ENCODE measurements around the gene GRB10. TPM values are rescaled to one million over a fixed set of nuclear protein-coding genes. Genes with fewer than 3 reads are reported as not detected.

Gene GRB10
- total and polyA plus RNA-seq, 2 experiments from 2014 or later, result 35.0 to 154 TPM

- Histone ChIP-seq H3K36me3 (ENCODE audit: insufficient read depth) (no peaks in the 10 kb centered on the region), H3F3A (replicated peaks; ENCODE audit: low read depth) (no peaks in the 10 kb centered on the region), H3K4me2 (0 out of 2 replicates have a peak overlapping the region, but pooled peaks have one; percentile 41), H4K20me1 (replicated peaks; ENCODE audit: insufficient read depth) (peaks cover 36% of the 10 kb centered on the region), H3K27ac (ENCODE audit: low read depth) (no peak overlapping the region), H3K4me1 (ENCODE audit: insufficient read depth) (peaks cover 32% of the 10 kb centered on the region), H3K27me3 (ENCODE audit: insufficient read depth) (no peaks in the 10 kb centered on the region), H3K79me2 (replicated peaks; ENCODE audit: insufficient read depth) (peaks cover 98% of the 10 kb centered on the region), H2AFZ (no peak overlapping the region), H3K4me3 (no peak overlapping the region), H3K9me2 (ENCODE audit: insufficient read depth) (peaks cover 13% of the 10 kb centered on the region; the same call in 1 of the 2 replicates)
- DNase-seq (ENCODE audit: low spot score) (no peak), ATAC-seq (no peak)
- no peaks in the 10 kb centered on the region; the same call in 2 of the 3 replicates for H3K9me3 Mint-ChIP-seq
- H3K4me1 Mint-ChIP-seq, result peaks cover 46% of the 10 kb centered on the region
- no peak overlapping the region for H3K27ac Mint-ChIP-seq
- peaks cover 10% of the 10 kb centered on the region for H3K36me3 Mint-ChIP-seq (ENCODE audit: low read depth)
- TF ChIP-seq ZNF331 (CRISPR knock-in tag; IDR thresholded peaks at IDR 0.05; ENCODE audit: low read depth) (no peak), EZH2 (IDR thresholded peaks at IDR 0.05; ENCODE audit: low read depth, unreplicated experiment) (no peak), STAT1 (IDR thresholded peaks at IDR 0.05; ENCODE audit: unreplicated experiment) (no peak), POLR2AphosphoS5 (IDR thresholded peaks at IDR 0.05; ENCODE audit: low read depth) (no peak), JUNB (IDR thresholded peaks at IDR 0.05; ENCODE audit: unreplicated experiment) (no peak), CREB1 (CRISPR knock-in tag; IDR thresholded peaks at IDR 0.05; ENCODE audit: low read depth) (no peak), ETS1 (IDR thresholded peaks at IDR 0.05) (no peak), NANOG (IDR thresholded peaks at IDR 0.05; ENCODE audit: borderline replicate concordance) (no peak), EZH2phosphoT487 (IDR thresholded peaks at IDR 0.05; ENCODE audit: unreplicated experiment) (no peak)
- TF ChIP-seq, protein P1, sequence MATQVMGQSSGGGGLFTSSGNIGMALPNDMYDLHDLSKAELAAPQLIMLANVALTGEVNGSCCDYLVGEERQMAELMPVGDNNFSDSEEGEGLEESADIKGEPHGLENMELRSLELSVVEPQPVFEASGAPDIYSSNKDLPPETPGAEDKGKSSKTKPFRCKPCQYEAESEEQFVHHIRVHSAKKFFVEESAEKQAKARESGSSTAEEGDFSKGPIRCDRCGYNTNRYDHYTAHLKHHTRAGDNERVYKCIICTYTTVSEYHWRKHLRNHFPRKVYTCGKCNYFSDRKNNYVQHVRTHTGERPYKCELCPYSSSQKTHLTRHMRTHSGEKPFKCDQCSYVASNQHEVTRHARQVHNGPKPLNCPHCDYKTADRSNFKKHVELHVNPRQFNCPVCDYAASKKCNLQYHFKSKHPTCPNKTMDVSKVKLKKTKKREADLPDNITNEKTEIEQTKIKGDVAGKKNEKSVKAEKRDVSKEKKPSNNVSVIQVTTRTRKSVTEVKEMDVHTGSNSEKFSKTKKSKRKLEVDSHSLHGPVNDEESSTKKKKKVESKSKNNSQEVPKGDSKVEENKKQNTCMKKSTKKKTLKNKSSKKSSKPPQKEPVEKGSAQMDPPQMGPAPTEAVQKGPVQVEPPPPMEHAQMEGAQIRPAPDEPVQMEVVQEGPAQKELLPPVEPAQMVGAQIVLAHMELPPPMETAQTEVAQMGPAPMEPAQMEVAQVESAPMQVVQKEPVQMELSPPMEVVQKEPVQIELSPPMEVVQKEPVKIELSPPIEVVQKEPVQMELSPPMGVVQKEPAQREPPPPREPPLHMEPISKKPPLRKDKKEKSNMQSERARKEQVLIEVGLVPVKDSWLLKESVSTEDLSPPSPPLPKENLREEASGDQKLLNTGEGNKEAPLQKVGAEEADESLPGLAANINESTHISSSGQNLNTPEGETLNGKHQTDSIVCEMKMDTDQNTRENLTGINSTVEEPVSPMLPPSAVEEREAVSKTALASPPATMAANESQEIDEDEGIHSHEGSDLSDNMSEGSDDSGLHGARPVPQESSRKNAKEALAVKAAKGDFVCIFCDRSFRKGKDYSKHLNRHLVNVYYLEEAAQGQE (IDR thresholded peaks at IDR 0.05; ENCODE audit: unreplicated experiment), result no peak
- TF ChIP-seq, protein P2, sequence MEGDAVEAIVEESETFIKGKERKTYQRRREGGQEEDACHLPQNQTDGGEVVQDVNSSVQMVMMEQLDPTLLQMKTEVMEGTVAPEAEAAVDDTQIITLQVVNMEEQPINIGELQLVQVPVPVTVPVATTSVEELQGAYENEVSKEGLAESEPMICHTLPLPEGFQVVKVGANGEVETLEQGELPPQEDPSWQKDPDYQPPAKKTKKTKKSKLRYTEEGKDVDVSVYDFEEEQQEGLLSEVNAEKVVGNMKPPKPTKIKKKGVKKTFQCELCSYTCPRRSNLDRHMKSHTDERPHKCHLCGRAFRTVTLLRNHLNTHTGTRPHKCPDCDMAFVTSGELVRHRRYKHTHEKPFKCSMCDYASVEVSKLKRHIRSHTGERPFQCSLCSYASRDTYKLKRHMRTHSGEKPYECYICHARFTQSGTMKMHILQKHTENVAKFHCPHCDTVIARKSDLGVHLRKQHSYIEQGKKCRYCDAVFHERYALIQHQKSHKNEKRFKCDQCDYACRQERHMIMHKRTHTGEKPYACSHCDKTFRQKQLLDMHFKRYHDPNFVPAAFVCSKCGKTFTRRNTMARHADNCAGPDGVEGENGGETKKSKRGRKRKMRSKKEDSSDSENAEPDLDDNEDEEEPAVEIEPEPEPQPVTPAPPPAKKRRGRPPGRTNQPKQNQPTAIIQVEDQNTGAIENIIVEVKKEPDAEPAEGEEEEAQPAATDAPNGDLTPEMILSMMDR (conservative IDR thresholded peaks at IDR 0.05; ENCODE audit: low read depth in 2 of 2), result no peak
- peaks cover 7% of the 10 kb centered on the region for H3K27me3 Mint-ChIP-seq (ENCODE audit: insufficient read depth, low read depth, poor library complexity)
- no peak overlapping the region for H3K4me3 Mint-ChIP-seq
Measured at GRCh38 chr7:50711271-50712175, 71.2 kb downstream of the GRB10 start.

All from GM23338 (cell line).